AG08395 (cell line): Measurements from ENCODE around the gene TRIM44.
"Not testable (repeated sequence)": the region's sequence is repeated elsewhere in the genome, so short reads cannot be mapped to it uniquely, and the experiment has no call there.

Experiments used
- DNase-seq: peaks from one replicate; pipeline ENCODE4 v3.0.0; 2012; ENCODE audit warnings: mixed read lengths, low spot score

The TRIM44 gene

DNA sequence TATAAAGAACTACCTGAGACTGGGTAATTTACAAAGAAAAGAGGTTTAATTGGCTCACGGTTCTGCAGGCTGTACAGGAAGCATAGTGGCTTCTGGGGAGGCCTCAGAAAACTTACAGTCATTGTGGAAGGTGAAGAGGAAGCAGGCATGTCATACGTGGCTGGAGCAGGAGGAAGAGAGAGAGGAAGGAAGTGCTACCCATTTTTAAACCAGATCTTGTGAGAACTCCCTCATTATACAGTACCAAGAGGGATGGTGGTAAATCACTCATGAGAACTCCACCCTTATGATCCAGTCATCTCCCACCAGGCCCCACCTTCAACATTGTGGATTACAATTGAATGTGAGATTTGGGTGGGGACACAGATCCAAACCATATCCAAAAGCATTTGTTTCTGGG lies 53.1 kb downstream of the TRIM44 start:
- DNase-seq: not testable (repeated sequence)

DNA sequence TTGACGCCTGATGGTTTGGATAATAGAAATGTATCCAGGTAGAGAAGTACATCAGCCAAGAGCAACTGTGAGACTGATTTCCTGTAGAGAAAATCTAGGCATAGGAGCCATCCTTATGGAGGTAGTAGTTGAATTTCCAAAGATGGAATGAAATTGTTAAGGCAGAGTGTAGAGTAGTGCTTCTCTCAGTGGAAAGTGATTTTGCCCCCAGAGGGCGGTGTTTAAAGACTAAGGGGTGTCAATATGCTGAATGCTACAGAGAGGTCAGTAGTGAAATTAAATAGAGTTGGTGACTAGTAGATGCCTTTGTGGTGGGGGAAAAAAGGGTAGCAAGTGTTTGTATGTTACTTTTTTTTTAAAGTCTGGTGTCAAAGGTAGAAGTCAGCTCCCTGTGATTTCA lies 54.5 kb downstream of the TRIM44 start:
- no peak for DNase-seq

DNA sequence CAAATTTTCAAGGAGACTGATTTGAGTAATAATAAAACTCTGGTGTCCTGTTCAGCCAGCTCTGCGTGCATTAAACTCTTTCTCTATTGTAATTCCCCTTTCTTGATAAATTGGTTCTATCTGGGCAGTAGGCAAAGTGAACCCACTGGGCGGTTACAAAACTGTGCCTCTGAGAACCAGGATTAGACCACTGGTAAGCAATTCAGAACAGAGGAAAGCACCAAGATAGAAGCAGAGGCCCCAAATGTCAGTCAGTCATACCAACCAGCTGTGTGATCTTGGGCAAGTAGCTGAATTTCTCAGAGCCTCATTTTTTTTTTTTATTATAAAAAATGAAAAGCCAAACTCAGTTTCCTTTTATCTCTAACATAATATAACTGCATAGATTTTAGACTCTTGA lies 54.9 kb downstream of the TRIM44 start:
- no peak for DNase-seq

DNA sequence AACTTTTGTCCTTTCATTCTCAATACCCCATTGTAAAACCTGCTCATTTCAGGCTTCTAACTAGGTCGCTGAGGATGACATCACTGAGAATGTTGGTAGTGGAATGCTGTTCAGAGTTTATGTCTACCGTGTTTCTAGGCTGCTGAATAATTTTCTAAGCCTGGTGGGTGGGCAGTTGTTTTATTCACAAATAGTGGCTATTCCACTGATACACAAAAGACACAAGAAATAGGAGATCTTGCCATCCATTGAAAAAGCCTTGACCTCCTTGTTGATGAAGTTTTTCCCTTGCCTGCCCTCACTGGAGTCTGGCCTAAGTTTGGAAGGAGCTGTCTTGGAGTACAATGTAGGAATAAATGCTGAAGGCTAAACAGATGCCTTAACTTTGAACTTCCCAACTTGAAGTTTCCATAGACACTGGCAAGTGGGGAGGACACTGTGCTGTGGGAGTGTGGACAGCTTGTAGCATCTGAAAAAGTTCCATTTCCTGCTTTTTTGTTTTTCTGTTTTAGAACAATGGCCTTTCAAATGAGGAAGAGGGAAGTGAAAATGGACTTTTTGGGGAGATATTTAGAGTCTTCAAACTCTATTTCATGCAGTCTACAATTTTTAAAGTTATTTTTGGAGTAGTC lies 59.2 kb downstream of the TRIM44 start:
- DNase-seq: no peak

DNA sequence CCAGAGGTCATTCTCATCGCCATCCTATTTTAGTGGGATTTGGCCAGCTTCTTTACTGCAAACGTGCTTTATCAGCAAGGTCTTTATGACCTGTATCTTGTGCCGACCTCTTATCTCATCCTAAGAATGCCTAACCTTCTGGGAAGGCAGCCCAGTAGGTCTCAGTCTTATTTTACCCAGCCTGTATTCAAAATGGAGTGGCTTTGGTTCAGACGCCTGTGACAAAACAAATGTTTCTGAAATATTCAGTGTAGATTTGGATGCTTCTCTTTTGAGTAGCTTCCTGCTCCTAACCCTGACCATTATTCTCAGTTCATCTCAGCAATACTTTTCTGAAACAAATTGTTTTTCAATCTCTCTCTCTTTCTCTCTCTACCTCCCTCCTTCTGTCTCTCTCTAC lies 60.1 kb downstream of the TRIM44 start:
- no peak for DNase-seq

DNA sequence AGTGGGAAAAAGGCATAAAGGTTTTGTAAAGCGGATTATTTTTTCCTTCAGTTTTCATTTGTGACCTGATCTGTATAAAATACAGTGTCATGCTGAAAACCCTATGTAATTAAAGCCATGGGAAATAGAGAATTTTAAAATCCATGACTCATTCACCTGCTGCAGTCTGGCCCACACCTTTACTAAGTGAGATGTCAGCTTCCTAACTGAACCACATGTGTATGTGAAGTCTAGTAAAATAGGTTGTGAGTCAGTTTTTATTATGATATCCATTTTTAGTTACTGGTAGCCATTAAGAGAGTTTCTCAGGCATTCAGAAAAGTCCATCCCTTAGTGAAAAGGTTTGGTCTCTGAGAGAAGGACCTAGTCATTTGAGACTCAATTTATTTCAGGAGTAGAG lies 60.9 kb downstream of the TRIM44 start:
- no peak for DNase-seq

DNA sequence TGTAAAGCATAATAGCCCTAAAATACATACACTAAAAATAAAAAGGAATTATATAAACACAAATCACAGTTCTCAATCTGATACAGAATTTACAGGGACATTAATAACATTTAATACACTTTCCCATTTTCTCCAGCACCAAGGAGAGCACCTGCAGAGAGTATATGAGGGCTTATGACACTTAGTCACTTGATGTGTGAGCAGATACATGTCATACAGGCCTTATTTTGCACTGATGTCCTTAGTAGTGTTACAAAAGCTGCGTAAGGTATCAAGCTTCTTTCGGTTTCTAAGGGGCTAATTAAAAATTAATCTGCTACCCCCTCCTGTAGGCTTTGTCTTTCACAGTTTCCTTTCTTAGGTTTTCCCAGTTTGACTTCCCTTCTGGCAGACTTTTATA lies 61.3 kb downstream of the TRIM44 start:
- no peak for DNase-seq

DNA sequence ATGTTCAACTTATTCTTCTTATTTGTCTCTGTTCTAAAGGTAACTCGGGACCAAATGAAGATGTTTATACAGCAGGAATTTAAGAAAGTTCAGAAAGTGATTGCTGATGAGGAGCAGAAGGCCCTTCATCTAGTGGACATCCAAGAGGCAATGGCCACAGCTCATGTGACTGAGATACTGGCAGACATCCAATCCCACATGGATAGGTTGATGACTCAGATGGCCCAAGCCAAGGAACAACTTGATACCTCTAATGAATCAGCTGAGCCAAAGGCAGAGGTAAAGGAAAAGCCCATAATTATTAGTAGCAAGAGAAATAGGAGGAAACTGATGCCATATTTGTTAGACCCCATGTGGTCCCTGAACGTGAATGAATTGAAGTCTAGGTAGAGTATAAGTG lies 63.3 kb downstream of the TRIM44 start:
- peak; percentile 23 for DNase-seq

DNA sequence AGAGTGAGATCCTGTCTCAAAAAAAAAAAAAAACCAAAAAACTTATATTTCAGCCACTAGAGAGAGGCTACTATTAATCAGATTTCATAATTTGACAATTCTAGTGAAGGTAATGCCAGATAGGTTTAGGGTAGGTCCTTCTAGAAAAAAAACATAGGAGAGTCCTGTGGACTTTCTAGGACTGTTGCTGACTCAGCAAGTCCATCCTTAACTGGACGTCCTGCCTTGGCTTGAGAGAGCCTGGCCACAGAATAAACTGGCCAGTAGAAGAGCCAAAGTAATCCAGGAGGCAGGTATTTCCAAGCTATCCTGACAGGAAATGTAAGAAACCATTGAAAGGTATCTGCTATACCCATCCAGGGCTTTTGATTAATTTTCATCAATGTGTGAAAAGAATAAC lies 64.6 kb downstream of the TRIM44 start:
- DNase-seq: no peak

DNA sequence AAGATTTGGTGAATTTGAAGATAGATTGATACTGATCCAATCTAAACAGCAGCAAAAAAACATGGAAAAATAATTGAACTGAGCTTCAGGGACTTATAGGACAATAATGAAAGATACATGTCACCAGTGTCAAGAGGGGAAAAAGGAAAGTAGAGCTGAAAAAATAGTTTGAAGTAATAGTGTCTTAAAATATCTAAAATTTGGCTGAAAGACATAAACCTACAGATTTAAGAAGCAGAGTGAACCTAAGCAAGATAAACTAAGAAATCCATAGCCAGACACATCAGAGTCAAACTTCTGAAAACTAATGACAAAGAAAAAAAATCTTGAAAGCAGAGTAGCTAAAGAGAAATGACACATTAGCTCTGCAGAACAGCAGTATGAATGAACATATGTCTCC lies 67.7 kb downstream of the TRIM44 start:
- DNase-seq: no peak

DNA sequence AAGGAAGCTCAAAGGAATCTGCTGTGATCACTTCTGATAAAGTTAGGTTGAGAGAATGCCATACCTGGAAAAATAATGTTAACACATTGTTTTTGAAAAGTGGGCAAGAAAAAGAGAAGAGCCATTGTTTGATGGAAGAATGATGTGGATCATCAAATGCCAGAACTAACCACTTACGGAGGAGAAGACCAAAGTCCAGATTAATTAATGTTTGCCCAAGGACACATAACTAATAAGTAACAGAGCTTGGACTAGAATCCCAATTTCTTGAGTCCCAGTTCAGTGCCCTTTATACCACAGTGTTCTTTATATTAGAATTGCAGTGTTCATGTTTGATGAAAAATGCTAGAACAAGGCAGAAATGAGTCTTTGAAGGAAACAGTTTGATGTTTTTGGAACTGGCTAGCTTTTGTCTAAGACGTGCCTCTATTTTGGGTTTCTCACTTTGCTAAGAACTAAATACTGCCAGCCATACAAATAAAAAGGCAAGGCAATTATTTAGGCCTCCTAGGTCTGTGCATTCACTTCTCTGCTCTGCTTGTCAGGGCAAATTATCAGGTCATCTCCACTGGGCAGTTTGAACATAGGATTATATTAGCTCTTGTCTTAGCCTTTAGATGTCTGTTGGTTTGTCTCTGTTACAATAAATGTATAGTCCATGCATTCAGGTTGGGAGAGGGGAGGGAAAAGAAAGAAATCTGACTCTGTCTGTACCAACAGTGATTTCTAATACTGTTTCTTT lies 72.3 kb downstream of the TRIM44 start:
- DNase-seq: no peak

DNA sequence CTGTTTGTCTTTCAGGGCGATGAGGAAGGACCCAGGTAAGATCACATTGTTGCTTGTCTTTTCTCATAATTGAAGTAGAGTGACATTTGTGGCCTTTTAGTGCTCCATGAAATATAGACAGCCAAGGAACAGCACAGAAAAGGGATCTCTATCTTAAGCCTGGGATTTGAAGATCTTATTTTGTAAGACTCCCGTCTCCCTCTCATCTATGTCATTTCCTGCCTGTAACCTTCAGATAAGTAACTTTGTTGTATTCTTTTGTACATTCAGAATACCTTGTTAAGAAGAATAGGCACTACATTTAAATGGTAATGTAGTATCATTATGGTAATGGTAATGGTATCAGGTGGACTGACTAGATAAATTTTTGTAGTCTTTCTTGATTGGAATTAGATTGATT lies 72.8 kb downstream of the TRIM44 start:
- no peak for DNase-seq

DNA sequence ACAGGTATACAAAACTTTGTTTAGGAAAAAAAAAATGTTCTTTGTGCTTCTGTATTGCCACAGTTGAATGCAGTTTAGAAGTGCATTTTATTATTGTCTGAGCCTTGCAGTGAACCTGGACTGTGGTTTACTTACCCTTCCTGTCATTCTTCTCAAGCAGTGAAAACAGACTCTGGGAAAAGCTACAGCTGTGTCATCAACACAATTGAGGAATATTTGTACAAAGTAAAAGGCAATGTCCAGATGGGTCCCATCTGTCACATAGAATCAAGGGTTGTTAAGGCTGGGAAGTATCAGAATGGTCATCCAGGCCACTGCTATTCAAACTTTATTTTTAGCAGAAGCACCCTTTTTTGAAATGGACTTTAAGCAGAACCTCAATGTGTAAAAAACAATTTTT lies 73.3 kb downstream of the TRIM44 start:
- no peak for DNase-seq

DNA sequence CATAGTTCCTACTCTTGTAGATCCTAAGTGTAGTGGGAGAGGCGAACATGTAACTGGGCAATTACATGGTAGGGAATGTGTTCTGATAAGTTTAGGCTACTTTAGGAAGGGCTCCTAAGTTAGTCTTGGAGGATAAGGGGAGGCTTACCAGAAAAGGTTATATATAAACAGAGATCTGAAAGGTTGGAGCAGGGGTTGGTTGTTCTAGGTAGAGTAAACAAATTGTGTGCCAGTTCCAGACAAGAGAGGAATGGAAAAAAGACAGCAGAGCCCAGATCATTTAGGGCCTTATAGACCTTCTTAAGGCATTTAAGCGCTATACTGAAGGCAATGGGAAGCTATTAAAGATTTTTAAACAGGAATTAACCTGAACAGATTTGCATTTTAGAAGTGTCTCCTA lies 74.4 kb downstream of the TRIM44 start:
- no peak for DNase-seq

DNA sequence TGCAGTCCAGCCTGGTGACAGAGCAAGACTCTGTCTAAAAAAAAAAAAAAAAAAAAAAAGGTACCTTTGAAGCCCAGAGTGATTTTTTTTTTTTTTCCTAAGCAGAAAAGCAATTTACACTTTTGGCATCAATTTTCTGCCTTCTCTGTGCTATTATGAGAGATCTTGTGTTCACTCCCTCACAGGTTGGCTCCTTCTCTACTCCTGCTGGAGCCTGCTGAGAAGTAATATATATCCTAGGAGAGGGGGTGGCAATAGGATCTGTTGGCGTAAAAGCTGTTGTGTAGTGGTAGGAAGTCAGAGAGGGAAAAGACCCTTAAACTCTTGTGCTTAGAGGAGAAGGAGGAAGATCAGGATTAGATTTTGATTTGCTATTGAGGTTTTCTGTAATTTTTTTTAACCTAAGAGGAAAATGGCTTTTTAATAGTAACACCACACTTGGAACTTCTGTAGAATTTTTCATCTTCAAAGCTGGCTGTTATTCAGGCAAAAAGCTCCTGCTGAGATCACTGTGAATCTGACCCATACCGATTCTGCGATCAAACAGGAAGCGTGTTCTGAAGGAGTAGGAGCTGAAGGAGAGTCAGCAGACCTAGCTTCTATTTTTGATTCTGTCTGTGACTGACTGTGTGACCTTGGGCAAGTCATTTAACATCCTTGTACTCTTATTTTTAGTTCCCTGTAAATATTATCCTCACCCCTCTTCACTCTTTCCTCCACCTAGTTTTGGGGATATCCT lies 77.7 kb downstream of the TRIM44 start:
- no peak for DNase-seq

DNA sequence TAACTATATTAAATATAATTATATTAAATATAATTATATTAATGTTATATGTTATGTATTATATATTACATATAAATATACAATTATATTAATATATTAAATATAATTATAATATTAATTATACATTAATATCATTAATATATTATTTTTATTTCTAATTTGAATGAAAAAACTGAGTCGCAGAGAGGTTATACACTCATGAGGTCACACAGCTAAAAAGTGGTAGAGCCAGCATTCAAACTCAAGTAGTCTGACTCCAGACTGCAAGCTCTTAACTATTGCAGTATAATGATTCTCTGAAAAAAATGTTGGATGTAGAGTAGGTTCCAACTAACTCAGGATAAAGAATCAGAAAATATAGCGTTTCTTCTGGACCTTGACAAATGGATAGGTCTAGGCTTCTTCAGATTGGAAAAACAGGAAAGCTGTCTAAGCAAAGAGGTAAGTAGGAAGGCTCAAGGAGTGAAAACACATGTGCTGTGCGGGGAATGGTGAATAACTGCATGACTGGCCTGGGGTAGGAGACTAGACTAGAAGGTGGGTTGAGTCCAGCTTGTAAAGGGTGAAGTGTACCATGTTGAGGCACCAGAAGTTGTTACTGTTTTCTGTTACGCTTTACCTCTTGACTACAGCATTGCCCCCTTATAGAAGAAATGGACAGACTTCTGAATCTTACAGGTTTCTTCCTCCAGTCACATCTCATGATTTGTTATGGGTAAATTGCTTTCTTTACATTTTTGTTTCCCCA lies 80.3 kb downstream of the TRIM44 start:
- DNase-seq: no peak

DNA sequence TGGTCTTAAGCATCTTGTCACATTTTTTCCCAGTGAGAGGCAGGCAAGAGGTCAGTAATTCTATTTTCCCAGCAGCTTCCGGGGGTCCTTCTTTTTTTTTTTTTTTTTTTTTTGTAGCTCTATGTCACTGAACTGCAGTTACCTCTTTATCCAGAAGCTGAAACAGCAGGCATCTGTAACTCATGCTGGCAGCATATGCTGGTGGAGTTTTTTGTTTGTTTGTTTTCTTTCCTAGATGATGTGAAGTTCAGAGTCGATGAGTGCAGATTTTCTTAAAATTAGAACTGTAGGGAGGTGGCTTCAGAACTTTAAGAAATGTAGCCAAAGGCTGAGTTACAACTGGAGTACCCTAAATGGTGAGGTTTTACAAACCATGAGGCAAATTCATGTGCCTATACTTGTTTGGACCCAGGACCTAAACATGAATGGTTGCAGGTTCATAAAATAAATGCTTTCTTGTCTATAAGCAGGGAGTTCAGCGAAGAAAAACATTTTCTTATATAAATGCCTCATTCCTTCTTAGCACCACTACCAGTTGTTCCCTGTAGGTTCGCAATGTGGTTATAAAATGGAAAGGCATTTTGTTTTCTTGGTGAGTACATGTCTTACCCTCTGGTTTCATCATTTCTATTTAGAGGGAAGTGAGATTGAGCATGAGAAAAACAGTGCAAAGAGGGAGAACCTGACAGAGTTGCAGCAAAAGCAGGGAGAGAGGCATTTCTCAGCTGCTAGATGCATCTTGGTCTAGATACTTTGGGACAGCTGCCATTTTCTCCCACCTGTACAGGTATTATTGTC lies 84.0 kb downstream of the TRIM44 start:
- no peak for DNase-seq

DNA sequence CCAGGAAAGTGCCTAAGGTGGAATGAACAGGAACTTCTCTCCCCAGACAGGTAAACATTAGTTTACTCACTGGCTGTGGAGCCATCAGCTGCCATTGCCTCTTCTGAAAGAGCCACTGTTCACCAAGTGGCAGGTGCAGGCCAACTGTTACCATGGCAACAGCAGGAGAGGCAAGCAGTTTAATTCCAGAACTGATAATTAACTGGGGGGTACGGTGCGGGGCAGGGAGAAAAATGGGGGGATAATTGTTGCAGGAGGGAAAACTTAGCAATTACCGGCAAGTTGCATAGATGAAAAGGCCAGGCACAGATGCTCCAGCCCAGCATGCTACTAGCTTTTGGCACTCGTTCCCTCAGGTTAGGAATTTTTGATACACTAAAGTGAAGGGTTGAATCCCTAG lies 85.1 kb downstream of the TRIM44 start:
- no peak for DNase-seq

DNA sequence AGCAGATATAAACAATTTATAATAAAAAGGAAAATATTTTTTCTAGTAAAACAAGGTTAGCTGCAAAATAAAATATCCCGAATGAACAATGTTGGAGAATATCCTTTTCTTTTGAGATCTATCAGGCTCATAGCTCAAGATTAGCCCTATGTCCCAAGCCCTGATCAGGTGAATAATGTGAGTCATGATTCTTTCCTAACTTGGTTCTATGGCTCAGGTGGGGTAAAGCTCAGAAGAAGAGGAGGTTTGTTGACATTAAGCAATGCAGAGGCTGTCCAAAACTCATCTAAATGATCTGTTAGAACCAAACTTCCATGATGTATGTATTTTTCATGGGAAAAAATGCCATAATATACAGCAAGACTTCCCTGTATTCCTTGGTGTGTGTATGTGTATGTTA lies 86.1 kb downstream of the TRIM44 start:
- DNase-seq: no peak

DNA sequence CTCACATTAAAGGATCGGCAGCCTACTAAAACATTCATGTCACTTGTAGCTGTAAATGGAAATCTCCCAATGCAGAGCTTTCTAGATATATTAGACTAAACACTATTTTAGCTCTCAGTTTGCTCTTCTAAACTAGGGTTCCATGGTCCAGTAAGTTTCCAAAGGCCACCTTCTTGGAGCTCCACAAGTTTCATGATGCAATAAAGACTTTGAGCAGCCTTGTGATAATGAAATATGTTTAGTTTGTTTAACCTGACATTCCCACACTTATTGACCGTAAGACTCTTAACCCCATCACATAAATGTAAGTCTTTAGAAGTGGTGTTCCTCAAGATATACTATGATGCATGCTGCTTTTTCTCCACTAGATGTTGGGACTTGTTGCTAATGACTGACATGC lies 87.7 kb downstream of the TRIM44 start:
- no peak for DNase-seq

DNA sequence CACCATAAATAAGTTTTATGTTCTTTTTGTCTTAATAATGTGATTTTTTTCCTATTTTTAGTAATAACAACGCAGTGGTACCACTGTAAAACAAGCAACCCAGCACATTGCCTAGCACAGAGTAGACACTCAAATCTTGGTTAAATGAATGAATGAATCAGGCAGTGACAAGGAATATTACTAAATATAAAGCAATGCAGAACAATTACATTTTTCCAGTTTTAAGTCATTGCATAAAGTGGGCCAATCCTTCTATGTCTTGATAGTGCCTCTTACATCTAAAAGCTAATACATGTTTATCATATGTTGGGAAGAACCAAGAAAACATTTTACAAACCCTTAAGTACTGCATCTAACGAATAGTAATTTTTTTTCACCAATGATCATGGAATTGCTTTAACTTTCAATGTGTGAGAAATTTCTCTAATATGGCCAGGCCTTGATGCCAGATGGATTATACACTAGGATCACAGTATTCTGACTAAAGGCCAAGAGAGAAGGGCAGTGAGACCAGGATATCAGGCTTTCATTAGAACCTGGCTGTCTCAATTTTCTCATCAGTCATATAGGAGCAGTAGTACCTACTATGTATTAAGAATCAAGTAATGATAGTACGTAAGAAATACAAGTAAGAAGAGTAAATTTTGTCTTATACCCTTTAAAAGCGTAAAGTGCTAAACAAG lies 88.5 kb downstream of the TRIM44 start:
- DNase-seq: no peak
